Measurements from ENCODE around the gene PHF14. TPM values are rescaled to one million over a fixed set of nuclear protein-coding genes. Genes with fewer than 3 reads are reported as not detected.

The PHF14 gene
- polyA plus RNA-seq, 1 donor, result 31.6 TPM

- no peaks in the 10 kb centered on the region for H3K4me1 ChIP-seq (ENCODE audit: control insufficient read depth, insufficient read depth, low read length)
- H3K4me3 ChIP-seq (ENCODE audit: low read length), result no peak overlapping the region
- H3K27me3 ChIP-seq (ENCODE audit: control insufficient read depth, insufficient read depth, low read length), result no peaks in the 10 kb centered on the region
- DNase-seq, result no peak
- H3K9me3 ChIP-seq (ENCODE audit: control insufficient read depth, low read depth, low read length), result no peaks in the 10 kb centered on the region
- H3K36me3 ChIP-seq (ENCODE audit: control insufficient read depth, insufficient read depth, low read length), result no peaks in the 10 kb centered on the region
- whole genome bisulfite sequencing (ENCODE audit: insufficient coverage, low lambda C conversion rate), result 100% methylated on average over 2 of the region's 2 CpGs
- no peak overlapping the region for H3K27ac ChIP-seq (ENCODE audit: low read length)
Measured at GRCh38 chr7:11130601-11131000, 156.9 kb downstream of the PHF14 start.

DNA sequence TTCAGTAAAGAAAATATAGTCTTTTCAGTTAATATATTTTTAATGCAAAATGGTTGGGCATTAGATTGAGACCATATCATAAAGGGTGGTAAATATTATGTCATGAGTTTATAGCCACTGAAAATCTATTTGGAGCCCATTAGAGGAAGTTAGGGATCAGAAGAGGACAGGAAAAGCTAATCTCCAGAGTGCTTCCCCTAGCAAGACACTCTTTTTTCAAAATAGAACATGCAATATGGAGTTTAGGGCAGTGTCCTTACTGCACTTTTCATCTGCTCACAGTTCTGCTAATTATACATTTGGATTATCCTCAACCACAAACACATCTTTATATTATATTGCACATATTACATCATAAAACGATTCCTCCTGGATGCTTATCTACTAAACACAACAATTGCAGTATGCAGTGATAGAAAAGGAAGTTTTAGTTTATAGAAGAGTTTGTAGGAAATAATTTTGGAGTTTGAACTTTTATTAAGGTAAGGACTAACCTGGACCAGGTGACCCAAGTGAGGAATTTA is 159.8 kb downstream of the PHF14 start:
- H3K9me3 ChIP-seq (ENCODE audit: control insufficient read depth, low read depth, low read length), result no peaks in the 10 kb centered on the region
- DNase-seq, result no peak

GRCh38 chr7:11135573-11135972 is 161.9 kb downstream of the PHF14 start:
- DNase-seq, result no peak
- 100% methylated on average over 1 of the region's 3 CpGs for WGBS (ENCODE audit: insufficient coverage, low lambda C conversion rate)
- Histone ChIP-seq H3K4me3 (ENCODE audit: low read length) (no peak overlapping the region), H3K27me3 (ENCODE audit: control insufficient read depth, insufficient read depth, low read length) (no peaks in the 10 kb centered on the region), H3K27ac (ENCODE audit: low read length) (no peak overlapping the region), H3K9me3 (ENCODE audit: control insufficient read depth, low read depth, low read length) (no peaks in the 10 kb centered on the region), H3K4me1 (ENCODE audit: control insufficient read depth, insufficient read depth, low read length) (no peaks in the 10 kb centered on the region), H3K36me3 (ENCODE audit: control insufficient read depth, insufficient read depth, low read length) (peaks cover 2% of the 10 kb centered on the region)

More for the DNA sequence above, 159.8 kb downstream of the PHF14 start:
- Histone ChIP-seq H3K4me1 (ENCODE audit: control insufficient read depth, insufficient read depth, low read length) (no peaks in the 10 kb centered on the region), H3K27me3 (ENCODE audit: control insufficient read depth, insufficient read depth, low read length) (no peaks in the 10 kb centered on the region), H3K27ac (ENCODE audit: low read length) (no peak overlapping the region), H3K36me3 (ENCODE audit: control insufficient read depth, insufficient read depth, low read length) (peaks cover 2% of the 10 kb centered on the region), H3K4me3 (ENCODE audit: low read length) (no peak overlapping the region)
- WGBS (ENCODE audit: insufficient coverage, low lambda C conversion rate), result 55% methylated on average over 1 of the region's 1 CpG

DNA sequence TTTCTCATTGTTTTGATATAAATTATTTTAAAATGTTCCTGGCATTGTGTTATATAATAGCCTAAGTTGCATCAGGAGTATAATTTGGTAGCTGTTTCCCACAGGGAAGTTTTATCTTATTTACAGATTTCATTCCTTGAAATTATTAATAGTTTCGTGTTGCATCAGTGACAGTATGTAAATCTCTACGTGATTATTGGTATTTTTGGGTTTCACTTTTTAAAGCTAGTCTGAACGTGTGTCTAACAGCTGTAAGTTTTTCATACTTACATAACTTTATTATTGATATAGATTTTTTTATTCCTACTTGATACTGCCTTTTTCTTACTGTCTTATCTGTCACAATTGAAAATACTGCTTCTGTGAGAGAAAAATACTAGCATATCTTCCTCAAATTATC is 167.9 kb downstream of the PHF14 start:
- WGBS (ENCODE audit: insufficient coverage, low lambda C conversion rate), result 84% methylated on average over 3 of the region's 3 CpGs
- peaks cover 2% of the 10 kb centered on the region for H3K36me3 ChIP-seq (ENCODE audit: control insufficient read depth, insufficient read depth, low read length)
- H3K27ac ChIP-seq (ENCODE audit: low read length), result no peak overlapping the region
- H3K4me3 ChIP-seq (ENCODE audit: low read length), result no peak overlapping the region
- H3K4me1 ChIP-seq (ENCODE audit: control insufficient read depth, insufficient read depth, low read length), result no peaks in the 10 kb centered on the region
- H3K27me3 ChIP-seq (ENCODE audit: control insufficient read depth, insufficient read depth, low read length), result no peaks in the 10 kb centered on the region
- DNase-seq, result no peak
- no peaks in the 10 kb centered on the region for H3K9me3 ChIP-seq (ENCODE audit: control insufficient read depth, low read depth, low read length)

DNA sequence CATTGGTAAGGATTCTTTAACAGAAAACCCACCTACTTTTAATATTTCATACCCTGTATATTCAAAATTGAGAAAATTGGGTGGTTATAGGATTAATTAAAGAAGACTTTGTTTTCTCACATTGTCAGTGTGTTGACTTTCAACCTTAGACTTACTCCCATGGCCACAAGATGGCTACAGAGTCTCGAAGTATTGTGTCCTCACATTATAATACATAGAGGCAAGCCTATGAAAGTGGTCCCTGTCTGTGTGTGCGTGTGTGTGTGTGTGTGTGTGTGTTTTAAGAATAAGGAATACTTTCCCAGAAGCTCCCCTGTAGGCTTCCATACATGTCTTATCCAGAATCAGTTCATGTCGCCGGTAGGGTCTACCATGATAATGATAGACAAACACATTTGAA is 180.0 kb downstream of the PHF14 start:
- no peak overlapping the region for H3K4me3 ChIP-seq (ENCODE audit: low read length)
- H3K27me3 ChIP-seq (ENCODE audit: control insufficient read depth, insufficient read depth, low read length), result no peaks in the 10 kb centered on the region
- DNase-seq, result no peak
- H3K36me3 ChIP-seq (ENCODE audit: control insufficient read depth, insufficient read depth, low read length), result no peaks in the 10 kb centered on the region
- H3K27ac ChIP-seq (ENCODE audit: low read length), result no peak overlapping the region
- no peaks in the 10 kb centered on the region for H3K4me1 ChIP-seq (ENCODE audit: control insufficient read depth, insufficient read depth, low read length)
- H3K9me3 ChIP-seq (ENCODE audit: control insufficient read depth, low read depth, low read length), result no peaks in the 10 kb centered on the region
- no CpG with 5 or more reads among the region's 4 CpGs for WGBS (ENCODE audit: insufficient coverage, low lambda C conversion rate)

DNA sequence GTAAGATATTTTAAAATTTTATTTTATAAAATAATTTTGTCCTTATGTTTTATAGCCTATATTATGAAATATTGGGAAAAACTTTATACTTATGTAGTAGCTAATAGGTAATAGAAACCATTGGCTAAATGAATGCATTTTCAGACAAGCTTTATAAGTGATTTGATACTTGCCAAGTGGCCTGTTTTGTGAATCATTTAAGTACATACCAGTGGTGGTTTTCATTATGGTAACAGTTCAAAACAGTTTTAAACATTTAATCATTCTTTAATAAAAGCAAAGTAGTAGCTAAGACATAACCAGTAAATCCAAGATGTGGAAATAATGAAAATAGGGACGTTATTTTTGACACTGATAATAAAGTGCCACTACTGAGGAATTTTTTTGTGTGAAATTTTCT is 182.2 kb downstream of the PHF14 start:
- DNase-seq, result no peak
- Histone ChIP-seq H3K36me3 (ENCODE audit: control insufficient read depth, insufficient read depth, low read length) (no peaks in the 10 kb centered on the region), H3K9me3 (ENCODE audit: control insufficient read depth, low read depth, low read length) (no peaks in the 10 kb centered on the region), H3K27me3 (ENCODE audit: control insufficient read depth, insufficient read depth, low read length) (no peaks in the 10 kb centered on the region), H3K4me3 (ENCODE audit: low read length) (no peak overlapping the region), H3K4me1 (ENCODE audit: control insufficient read depth, insufficient read depth, low read length) (no peaks in the 10 kb centered on the region), H3K27ac (ENCODE audit: low read length) (no peak overlapping the region)
- WGBS (ENCODE audit: insufficient coverage, low lambda C conversion rate), result 88% methylated on average over 1 of the region's 1 CpG

DNA sequence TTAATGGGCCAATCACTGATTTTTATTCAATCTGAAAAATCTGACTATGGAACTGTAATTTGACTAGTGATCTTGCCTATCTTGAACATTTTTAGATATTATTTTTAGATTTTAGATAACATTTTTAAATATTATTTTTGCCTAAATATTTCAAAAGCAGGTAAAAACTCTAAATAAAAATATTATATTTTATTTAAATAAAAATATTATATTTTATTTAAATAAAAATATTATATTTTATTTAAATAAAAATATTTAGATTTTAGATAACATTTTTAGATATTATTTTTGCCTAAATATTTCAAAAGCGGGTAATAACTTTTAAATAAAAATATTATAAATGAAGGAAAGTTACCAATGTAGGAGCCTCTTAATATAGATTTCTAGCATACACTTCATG is 187.8 kb downstream of the PHF14 start:
- Histone ChIP-seq H3K9me3 (ENCODE audit: control insufficient read depth, low read depth, low read length) (no peaks in the 10 kb centered on the region), H3K27me3 (ENCODE audit: control insufficient read depth, insufficient read depth, low read length) (no peaks in the 10 kb centered on the region), H3K27ac (ENCODE audit: low read length) (no peak overlapping the region), H3K36me3 (ENCODE audit: control insufficient read depth, insufficient read depth, low read length) (no peaks in the 10 kb centered on the region), H3K4me3 (ENCODE audit: low read length) (no peak overlapping the region), H3K4me1 (ENCODE audit: control insufficient read depth, insufficient read depth, low read length) (no peaks in the 10 kb centered on the region)
- no peak for DNase-seq
- 100% methylated on average over 1 of the region's 1 CpG for WGBS (ENCODE audit: insufficient coverage, low lambda C conversion rate)

GRCh38 chr7:11163220-11163619 is 189.5 kb downstream of the PHF14 start:
- H3K4me3 ChIP-seq (ENCODE audit: low read length), result no peak overlapping the region
- H3K36me3 ChIP-seq (ENCODE audit: control insufficient read depth, insufficient read depth, low read length), result no peaks in the 10 kb centered on the region
- H3K27ac ChIP-seq (ENCODE audit: low read length), result no peak overlapping the region
- no peaks in the 10 kb centered on the region for H3K27me3 ChIP-seq (ENCODE audit: control insufficient read depth, insufficient read depth, low read length)
- WGBS (ENCODE audit: insufficient coverage, low lambda C conversion rate), result 100% methylated on average over 1 of the region's 1 CpG
- no peak for DNase-seq
- no peaks in the 10 kb centered on the region for H3K4me1 ChIP-seq (ENCODE audit: control insufficient read depth, insufficient read depth, low read length)
- no peaks in the 10 kb centered on the region for H3K9me3 ChIP-seq (ENCODE audit: control insufficient read depth, low read depth, low read length)

GRCh38 chr7:11166051-11166450 is 192.4 kb downstream of the PHF14 start:
- no peak for DNase-seq
- Histone ChIP-seq H3K4me1 (ENCODE audit: control insufficient read depth, insufficient read depth, low read length) (no peaks in the 10 kb centered on the region), H3K27me3 (ENCODE audit: control insufficient read depth, insufficient read depth, low read length) (no peaks in the 10 kb centered on the region), H3K4me3 (ENCODE audit: low read length) (no peak overlapping the region), H3K27ac (ENCODE audit: low read length) (no peak overlapping the region), H3K36me3 (ENCODE audit: control insufficient read depth, insufficient read depth, low read length) (peaks cover 3% of the 10 kb centered on the region), H3K9me3 (ENCODE audit: control insufficient read depth, low read depth, low read length) (no peaks in the 10 kb centered on the region)
- no CpG with 5 or more reads among the region's 1 CpG for WGBS (ENCODE audit: insufficient coverage, low lambda C conversion rate)

DNA sequence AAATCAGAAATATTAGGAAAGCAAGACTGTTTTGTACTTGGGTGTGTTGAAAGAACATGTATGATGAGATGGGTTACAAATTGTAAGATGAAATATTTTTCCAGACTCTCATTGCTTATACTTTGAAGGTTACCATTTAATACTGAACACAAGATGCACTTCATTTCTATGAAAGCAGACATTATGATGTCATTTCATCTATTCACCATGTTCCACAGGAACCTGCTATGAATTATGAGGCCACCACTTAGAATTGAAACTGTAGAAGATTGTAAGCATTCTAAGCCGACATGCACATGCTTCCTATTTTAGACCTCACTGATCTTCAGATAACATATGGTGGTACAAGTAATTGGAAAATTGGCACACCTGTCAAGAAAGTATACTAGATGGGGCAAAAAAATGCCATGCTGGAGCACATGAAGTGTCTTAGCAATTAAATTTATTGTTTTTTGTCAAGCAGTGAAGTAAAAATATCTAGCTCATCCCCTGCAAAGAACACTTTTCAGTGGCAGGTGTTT is 195.0 kb downstream of the PHF14 start:
- Histone ChIP-seq H3K27me3 (ENCODE audit: control insufficient read depth, insufficient read depth, low read length) (no peaks in the 10 kb centered on the region), H3K27ac (ENCODE audit: low read length) (no peak overlapping the region), H3K9me3 (ENCODE audit: control insufficient read depth, low read depth, low read length) (no peaks in the 10 kb centered on the region), H3K36me3 (ENCODE audit: control insufficient read depth, insufficient read depth, low read length) (peaks cover 3% of the 10 kb centered on the region), H3K4me3 (ENCODE audit: low read length) (no peak overlapping the region), H3K4me1 (ENCODE audit: control insufficient read depth, insufficient read depth, low read length) (no peaks in the 10 kb centered on the region)
- DNase-seq, result no peak
- no CpG with 5 or more reads among the region's 1 CpG for WGBS (ENCODE audit: insufficient coverage, low lambda C conversion rate)

DNA sequence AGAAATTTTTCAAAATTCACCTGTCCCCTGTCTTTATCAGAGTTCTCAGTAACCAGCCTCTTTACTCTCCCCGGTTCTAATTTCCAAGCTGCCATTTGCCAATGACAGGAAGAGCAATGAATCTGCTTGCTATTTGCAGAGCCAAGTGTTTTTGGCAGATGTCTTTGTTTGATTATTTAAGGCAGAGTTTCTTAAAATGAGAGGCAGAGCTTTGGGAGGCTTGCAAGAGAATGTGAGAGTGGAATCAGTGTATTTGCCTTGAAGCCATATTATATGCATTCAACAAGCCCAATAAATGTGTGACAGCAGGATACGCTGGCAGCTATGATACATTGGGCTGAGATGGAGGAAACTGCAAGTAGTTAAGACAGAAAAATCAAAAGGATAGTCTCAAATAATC is 196.5 kb downstream of the PHF14 start:
- no peak overlapping the region for H3K4me3 ChIP-seq (ENCODE audit: low read length)
- DNase-seq, result no peak
- no peaks in the 10 kb centered on the region for H3K4me1 ChIP-seq (ENCODE audit: control insufficient read depth, insufficient read depth, low read length)
- H3K27me3 ChIP-seq (ENCODE audit: control insufficient read depth, insufficient read depth, low read length), result no peaks in the 10 kb centered on the region
- WGBS (ENCODE audit: insufficient coverage, low lambda C conversion rate), result 57% methylated on average over 1 of the region's 2 CpGs
- H3K36me3 ChIP-seq (ENCODE audit: control insufficient read depth, insufficient read depth, low read length), result peaks cover 3% of the 10 kb centered on the region
- no peaks in the 10 kb centered on the region for H3K9me3 ChIP-seq (ENCODE audit: control insufficient read depth, low read depth, low read length)
- no peak overlapping the region for H3K27ac ChIP-seq (ENCODE audit: low read length)

Data from large intestine (tissue), 3 donors.